ENCODE results near the gene TST. TPM values are rescaled to one million over a fixed set of nuclear protein-coding genes. Genes with fewer than 3 reads are reported as not detected.

The TST gene
- total RNA-seq, 1 donor from 2014 or later: 21.3 TPM

DNA sequence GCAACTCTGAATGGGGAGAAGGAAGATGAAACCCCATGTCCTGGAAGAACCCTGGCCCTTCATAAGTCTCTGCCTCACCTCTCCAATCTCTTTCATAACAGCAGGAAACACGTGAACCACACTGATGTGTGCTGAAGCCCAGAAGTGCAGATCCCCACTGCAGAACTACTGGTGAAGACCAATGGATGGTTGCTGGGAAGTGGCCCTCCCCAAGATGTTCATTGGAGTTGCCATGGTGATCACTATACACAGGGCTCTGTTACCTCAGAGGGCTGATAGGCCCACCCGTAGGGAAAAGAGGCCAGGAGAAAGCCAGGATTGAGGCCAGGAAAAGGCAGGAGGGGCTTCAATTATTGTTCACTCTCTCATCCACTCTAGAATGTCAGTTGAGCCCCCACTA, 11.6 kb downstream of the TST start:
- H3K4me3 Mint-ChIP-seq: no peak overlapping the region
- H3K27ac Mint-ChIP-seq: no peak overlapping the region
- no peaks in the 10 kb centered on the region for H3K4me1 Mint-ChIP-seq
- TF ChIP-seq, protein P1, sequence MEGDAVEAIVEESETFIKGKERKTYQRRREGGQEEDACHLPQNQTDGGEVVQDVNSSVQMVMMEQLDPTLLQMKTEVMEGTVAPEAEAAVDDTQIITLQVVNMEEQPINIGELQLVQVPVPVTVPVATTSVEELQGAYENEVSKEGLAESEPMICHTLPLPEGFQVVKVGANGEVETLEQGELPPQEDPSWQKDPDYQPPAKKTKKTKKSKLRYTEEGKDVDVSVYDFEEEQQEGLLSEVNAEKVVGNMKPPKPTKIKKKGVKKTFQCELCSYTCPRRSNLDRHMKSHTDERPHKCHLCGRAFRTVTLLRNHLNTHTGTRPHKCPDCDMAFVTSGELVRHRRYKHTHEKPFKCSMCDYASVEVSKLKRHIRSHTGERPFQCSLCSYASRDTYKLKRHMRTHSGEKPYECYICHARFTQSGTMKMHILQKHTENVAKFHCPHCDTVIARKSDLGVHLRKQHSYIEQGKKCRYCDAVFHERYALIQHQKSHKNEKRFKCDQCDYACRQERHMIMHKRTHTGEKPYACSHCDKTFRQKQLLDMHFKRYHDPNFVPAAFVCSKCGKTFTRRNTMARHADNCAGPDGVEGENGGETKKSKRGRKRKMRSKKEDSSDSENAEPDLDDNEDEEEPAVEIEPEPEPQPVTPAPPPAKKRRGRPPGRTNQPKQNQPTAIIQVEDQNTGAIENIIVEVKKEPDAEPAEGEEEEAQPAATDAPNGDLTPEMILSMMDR (IDR thresholded peaks at IDR 0.05; ENCODE audit: unreplicated experiment): no peak
- no peak for DNase-seq (ENCODE audit: low spot score in 2 of 2, unreplicated experiment in 2 of 2)
- H3K9me3 Mint-ChIP-seq: peaks cover 4% of the 10 kb centered on the region
- no peaks in the 10 kb centered on the region for H3K36me3 Mint-ChIP-seq
- peaks cover 42% of the 10 kb centered on the region for H3K27me3 Mint-ChIP-seq (ENCODE audit: low read depth)

- no peak for DNase-seq (ENCODE audit: low spot score in 2 of 2, unreplicated experiment in 2 of 2)
- Mint-ChIP-seq H3K4me1 (no peaks in the 10 kb centered on the region), H3K9me3 (peaks cover 4% of the 10 kb centered on the region), H3K36me3 (no peaks in the 10 kb centered on the region), H3K4me3 (no peak overlapping the region), H3K27ac (no peak overlapping the region), H3K27me3 (ENCODE audit: low read depth) (peaks cover 39% of the 10 kb centered on the region)
- TF ChIP-seq, protein P1 (IDR thresholded peaks at IDR 0.05; ENCODE audit: unreplicated experiment): no peak
Observed at GRCh38 chr22:37002633-37003032, 16.6 kb downstream of the TST start.

- no peaks in the 10 kb centered on the region for H3K36me3 Mint-ChIP-seq
- H3K4me3 Mint-ChIP-seq: no peak overlapping the region
- H3K27me3 Mint-ChIP-seq (ENCODE audit: low read depth): peaks cover 38% of the 10 kb centered on the region
- no peak for DNase-seq (ENCODE audit: low spot score in 2 of 2, unreplicated experiment in 2 of 2)
- TF ChIP-seq, protein P1 (IDR thresholded peaks at IDR 0.05; ENCODE audit: unreplicated experiment): no peak
- H3K9me3 Mint-ChIP-seq: peaks cover 4% of the 10 kb centered on the region
- H3K27ac Mint-ChIP-seq: no peak overlapping the region
- no peaks in the 10 kb centered on the region for H3K4me1 Mint-ChIP-seq
Observed at GRCh38 chr22:37001826-37002225, 17.4 kb downstream of the TST start.

- Mint-ChIP-seq H3K4me3 (no peak overlapping the region), H3K4me1 (no peaks in the 10 kb centered on the region), H3K9me3 (peaks cover 4% of the 10 kb centered on the region), H3K27me3 (ENCODE audit: low read depth) (peaks cover 32% of the 10 kb centered on the region), H3K36me3 (no peaks in the 10 kb centered on the region), H3K27ac (no peak overlapping the region)
- DNase-seq (ENCODE audit: low spot score in 2 of 2, unreplicated experiment in 2 of 2): no peak
- TF ChIP-seq, protein P1 (IDR thresholded peaks at IDR 0.05; ENCODE audit: unreplicated experiment): no peak
Observed at GRCh38 chr22:37000676-37001534, 18.3 kb downstream of the TST start.

DNA sequence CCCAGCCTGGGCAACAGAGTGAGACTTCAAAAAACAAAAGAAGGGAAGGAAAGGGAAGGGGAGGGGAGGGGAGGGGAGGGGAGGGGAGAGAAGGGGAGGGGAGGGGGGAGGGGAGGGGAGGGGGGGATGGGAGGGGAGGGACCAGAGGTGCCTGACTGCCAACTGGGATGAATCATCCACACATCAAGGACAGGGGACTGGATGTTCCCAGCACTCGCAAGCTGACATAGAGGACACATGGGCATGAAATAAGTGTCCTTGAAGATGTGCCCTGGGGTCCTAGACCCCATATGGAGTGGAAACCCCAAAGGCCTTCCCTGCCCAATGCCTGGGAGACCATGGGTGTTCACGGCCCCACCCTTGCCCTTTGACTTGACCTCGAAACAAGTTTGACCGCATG, 19.8 kb downstream of the TST start:
- TF ChIP-seq, protein P1 (IDR thresholded peaks at IDR 0.05; ENCODE audit: unreplicated experiment): no peak
- no peak for DNase-seq (ENCODE audit: low spot score in 2 of 2, unreplicated experiment in 2 of 2)
- Mint-ChIP-seq H3K9me3 (no peaks in the 10 kb centered on the region), H3K4me3 (no peak overlapping the region), H3K27ac (no peak overlapping the region), H3K36me3 (no peaks in the 10 kb centered on the region), H3K4me1 (no peaks in the 10 kb centered on the region), H3K27me3 (ENCODE audit: low read depth) (peaks cover 28% of the 10 kb centered on the region)

Data from mesothelial cell of epicardium (in vitro differentiated cells).